GM12891 (cell line): ENCODE data around the gene B4GALT3.

Experiments used
- POLR2A ChIP-seq: IDR thresholded peaks from 2 replicates; pipeline ENCODE4 v1.6.1; 2011; ENCODE audit warnings: low read depth, low read length, control low read depth
- POLR2AphosphoS5 ChIP-seq: IDR thresholded peaks from 2 replicates; pipeline ENCODE4 v1.6.1; 2011; ENCODE audit warnings: low read depth, low read length, control low read depth
- SPI1 ChIP-seq: IDR thresholded peaks from 2 replicates; pipeline ENCODE4 v1.6.1; 2011; ENCODE audit warnings: low read depth, low read length, control low read depth
- TAF1 ChIP-seq: IDR thresholded peaks from 2 replicates; pipeline ENCODE4 v1.6.1; 2011; ENCODE audit warnings: low read depth, low read length, control low read depth

GRCh38 chr1:161163793-161164192 is 13.5 kb downstream of the B4GALT3 start:
- no peak for TF ChIP-seq POLR2A
- no peak for TF ChIP-seq POLR2AphosphoS5
- no peak for TF ChIP-seq SPI1
- no peak for TF ChIP-seq TAF1
